GM20000 (cell line): ENCODE results near the gene SGK1.

Experiments
- DNase-seq: peaks from one replicate; pipeline ENCODE4 v3.0.0; 2012; ENCODE audit warnings: low spot score
- TF ChIP-seq, protein P1 (sequence below): IDR thresholded peaks from 2 replicates; pipeline ENCODE4 v1.5.1; 2012; ENCODE audit warnings: mild to moderate bottlenecking, control low read depth; ENCODE audit errors: extremely low read depth, missing control alignments

The SGK1 gene

DNA sequence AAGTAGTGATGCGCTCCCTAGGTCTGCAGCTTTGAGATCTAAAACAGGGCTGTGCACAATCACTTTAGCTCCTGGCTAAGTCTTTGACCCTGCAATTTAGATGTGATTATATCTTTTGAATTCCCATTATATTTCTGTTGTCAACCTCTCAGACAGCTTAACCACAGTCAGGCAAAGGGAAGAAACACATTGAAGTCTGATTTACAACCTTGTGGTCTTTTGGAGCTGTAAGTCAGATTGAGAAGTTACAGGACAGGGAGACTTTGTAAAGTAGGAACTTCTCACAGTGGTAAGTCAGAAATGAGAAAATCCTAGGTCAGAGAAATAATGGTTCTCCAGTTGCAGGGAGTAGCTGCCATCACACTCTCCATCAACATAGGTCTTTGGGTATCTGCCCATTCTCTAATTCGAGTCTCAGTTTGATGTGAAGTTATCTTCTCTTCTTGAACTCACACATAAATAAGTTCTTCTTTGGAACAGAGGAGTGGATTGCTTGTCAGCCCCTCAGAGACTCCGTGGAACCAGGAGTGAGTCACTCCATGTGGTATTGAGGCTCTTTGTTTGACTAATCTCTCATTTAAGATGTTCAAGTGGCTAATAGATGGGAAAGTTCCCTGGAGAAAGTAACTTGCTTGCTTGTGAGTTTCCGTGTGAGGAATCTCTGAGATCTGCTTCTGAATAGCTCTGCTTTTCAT, 35.0 kb upstream of the SGK1 start:
- DNase-seq = no peak
- TF ChIP-seq, protein P1, sequence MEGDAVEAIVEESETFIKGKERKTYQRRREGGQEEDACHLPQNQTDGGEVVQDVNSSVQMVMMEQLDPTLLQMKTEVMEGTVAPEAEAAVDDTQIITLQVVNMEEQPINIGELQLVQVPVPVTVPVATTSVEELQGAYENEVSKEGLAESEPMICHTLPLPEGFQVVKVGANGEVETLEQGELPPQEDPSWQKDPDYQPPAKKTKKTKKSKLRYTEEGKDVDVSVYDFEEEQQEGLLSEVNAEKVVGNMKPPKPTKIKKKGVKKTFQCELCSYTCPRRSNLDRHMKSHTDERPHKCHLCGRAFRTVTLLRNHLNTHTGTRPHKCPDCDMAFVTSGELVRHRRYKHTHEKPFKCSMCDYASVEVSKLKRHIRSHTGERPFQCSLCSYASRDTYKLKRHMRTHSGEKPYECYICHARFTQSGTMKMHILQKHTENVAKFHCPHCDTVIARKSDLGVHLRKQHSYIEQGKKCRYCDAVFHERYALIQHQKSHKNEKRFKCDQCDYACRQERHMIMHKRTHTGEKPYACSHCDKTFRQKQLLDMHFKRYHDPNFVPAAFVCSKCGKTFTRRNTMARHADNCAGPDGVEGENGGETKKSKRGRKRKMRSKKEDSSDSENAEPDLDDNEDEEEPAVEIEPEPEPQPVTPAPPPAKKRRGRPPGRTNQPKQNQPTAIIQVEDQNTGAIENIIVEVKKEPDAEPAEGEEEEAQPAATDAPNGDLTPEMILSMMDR = no peak

DNA sequence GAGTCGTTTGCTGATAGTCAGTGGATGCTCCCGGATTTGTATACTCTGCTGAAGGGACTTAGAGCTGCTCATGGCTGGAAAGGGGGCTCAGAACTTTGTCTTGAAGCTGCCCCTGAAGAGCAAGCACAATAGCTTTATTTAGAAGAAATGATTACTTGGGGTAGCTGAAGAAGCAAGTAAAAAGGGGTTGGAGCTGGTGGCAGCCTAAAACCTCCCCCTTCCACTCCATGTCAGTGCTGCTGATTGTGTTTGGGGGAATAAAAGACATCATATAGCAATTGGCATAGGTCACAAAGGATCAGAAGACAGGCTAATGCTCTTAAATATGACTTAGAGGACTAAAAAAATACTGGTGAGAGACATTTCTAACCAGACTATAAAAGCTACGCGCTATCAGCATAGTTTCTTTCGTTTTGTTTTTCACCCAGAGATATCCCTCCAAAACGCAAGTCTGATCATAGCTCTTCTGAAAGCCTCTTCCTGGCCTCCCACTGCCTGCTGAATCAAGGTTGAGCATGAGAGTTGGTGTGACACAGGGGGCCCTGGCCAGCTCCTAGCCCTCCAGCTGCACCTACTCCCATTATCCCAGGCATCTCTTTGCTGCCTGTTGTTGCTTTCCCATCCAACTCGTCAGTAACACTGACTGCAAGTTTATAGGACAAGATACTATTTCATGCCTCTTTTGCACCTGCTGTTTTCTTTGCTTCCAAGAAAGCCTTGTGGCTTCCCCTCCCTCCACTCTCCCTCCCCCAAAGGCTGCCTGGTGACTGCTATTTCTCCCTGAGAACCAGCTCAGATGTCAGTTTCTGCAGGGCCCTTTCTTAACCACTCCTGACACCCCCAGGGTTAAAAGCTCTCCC, 33.9 kb upstream of the SGK1 start:
- TF ChIP-seq, protein P1 = no peak
- DNase-seq = no peak

DNA sequence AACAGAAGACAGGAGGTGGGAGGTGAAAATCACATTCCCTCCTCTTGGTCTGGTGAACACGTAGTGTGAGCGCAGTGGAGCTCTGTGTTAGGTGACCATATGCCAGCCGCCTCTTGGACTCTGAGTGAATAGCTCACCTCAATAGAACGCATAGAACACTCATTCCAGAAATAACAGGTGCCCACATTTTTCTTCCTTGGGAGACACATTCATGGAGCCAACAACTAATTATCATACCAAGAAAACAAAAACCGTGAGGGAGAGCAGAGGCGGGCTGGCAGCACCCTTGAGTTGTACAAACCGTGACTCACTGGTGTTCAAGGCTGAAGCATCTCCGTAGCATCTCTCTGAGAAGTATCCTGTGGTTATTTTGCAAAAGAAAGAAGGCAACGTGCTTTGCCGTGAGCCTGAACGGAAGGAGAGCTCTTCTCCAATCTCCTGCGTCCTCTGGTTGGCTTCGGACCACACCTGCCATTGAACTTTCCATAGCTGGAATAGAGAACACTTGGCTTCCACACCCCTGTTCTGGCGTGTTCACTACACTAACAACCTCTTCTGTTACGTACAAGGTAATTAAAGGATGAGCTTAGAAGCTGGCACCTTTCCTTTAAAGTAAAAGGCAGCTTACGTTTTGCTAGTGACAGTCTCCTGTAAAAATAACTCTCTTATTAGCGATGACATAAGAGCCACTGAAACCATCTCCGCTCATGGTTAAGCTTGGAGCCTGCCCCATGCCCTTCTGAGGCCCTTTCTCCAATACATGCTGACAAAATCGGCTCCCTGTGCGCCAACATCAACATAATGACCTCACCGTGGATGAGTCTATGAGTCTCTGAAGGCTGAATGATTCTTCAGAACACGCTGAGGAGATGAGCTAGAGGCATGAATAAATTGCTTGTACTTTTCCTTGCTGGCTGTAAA, 30.2 kb upstream of the SGK1 start:
- TF ChIP-seq, protein P1 = no peak
- no peak for DNase-seq

DNA sequence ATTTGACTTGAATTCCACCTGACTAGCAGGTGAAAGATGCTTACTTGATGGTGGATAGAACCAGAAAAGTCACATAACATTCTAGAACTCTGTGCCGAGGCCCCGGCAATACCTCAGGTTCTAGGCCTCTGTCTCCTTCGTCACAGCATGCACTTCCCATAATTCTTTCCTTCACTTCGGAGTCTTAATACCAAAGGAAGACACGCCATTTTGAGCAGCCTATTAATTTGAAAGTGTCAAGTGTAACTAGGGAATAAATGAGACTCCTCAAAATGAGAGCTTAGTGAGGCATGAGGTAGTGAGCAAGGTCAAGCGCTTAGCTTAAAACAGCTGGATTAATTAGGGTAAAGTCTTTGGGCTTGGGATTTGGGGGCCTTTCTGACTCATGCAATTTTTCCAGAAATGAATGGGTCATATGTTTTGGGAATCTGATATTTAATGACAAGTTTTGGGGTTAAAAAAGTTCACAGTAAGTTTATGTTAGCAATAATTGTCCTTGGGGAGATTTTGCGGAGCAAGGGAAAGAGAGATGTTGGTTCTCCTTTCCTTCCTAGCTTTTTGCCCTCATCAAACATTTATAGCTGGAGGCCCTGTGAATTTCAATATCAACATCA, 29.1 kb upstream of the SGK1 start:
- TF ChIP-seq, protein P1 = no peak
- DNase-seq = no peak

DNA sequence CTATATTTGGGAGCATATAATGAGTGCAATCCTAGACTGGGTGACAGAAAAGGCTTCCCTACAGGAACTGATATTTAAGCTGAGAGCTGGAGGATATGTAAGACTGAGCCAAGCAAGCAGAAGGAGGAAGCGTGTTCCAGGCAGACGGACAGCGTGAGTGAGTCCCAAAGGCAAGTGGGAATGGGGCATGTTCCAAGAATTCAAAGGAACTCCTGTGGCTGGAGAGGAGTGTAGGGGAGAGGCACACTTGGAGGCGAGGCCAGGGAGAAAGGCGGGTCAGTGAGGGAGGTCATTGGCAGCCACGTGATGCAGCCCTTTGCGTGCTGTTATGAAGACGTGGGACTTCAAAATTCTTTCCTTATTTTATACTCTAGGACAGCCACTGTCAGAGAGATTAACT, 27.9 kb upstream of the SGK1 start:
- no peak for DNase-seq
- TF ChIP-seq, protein P1 = no peak

DNA sequence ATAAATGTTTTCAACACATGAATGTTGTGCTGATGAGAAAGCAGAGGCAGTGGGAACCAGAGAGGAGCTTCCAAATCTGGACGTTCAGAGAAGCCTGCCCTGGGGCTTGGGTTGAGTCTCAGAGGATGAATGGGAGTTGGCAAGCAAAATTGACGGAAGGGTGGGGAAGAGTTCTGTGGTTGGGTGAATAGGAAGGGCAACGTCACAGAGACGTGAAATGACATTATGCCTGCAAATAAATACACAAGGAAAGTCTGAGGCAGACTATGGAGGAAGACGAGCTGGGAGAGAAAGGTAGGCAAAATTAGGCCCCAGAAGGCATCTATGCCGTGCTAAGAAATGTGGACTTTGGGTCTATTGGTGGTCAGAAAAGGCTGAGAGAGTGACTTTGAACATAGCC, 25.2 kb upstream of the SGK1 start:
- TF ChIP-seq, protein P1 = no peak
- no peak for DNase-seq
